ENCODE measurements around the gene TCHH.

TCHH gene

DNA sequence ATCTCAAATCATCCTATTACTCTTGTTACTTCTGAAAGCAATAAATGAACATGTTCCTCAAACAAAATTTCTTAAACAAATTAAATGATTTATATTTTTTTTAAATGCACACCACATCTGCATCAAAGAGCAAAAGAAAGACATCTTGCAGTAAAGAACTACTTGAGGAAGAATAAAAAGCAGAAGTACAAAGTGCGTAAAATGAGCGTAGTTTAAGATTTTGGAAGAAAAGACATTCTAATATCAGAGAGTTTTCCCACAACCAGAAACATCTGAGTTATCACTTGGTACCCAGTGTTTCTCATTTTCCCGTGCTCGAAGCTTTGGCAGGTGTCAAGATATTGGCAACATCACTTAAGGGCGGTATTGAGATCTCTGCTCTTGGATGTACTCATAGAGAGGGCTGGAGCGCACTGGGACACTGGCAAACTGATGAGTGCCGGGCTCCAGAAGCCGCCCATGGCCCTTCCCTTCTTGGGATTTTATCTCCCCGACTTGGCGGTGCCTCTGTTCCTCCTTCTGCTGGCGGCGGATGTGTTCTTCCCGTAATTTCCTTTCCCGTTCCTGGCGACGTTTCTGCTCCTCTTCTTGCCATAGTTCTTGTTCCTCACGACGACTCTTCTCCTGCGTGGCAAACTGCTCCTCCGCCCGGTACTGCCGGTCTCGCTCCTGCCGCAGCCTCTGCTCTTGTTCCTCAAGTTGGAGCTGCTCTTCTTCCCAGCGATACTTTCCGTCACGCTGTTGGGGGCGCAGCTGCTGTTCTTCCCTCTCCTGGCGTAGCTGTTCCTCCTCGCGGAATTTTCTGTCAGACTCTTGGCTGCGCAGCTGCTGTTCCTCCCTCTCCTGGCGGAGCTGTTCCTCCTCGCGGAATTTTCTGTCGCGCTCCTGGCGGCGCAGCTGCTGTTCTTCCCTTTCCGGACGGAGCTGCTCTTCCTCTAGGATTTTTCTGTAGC, 7.9 kb downstream of the TCHH start:
- Histone ChIP-seq H3K79me2 (ENCODE audit: insufficient read depth, low read length) (no peaks in the 10 kb centered on the region), H3K9me2 (replicated peaks; ENCODE audit: low read depth, low read length) (no peaks in the 10 kb centered on the region), H3K9ac (ENCODE audit: low read depth, low read length, poor library complexity, severe bottlenecking) (no peak overlapping the region), H3K4me1 (ENCODE audit: insufficient read depth, low read length, poor library complexity, severe bottlenecking) (peaks cover 6% of the 10 kb centered on the region), H3K4me2 (ENCODE audit: low read depth, low read length, poor library complexity, severe bottlenecking) (no peak overlapping the region), H4K20me1 (ENCODE audit: insufficient read depth, low read length, poor library complexity, severe bottlenecking) (no peaks in the 10 kb centered on the region), H3K9me3 (ENCODE audit: insufficient read depth, low read depth, low read length) (no peaks in the 10 kb centered on the region), H3K36me3 (ENCODE audit: insufficient read depth, low read length) (no peaks in the 10 kb centered on the region), H3K27me3 (ENCODE audit: insufficient read depth, low read length, poor library complexity, severe bottlenecking) (peaks cover 5% of the 10 kb centered on the region), H3K4me3 (ENCODE audit: low read length, poor library complexity, severe bottlenecking) (no peak overlapping the region), H2AFZ (ENCODE audit: low read length) (no peak overlapping the region), H3F3A (ENCODE audit: low read depth) (no peaks in the 10 kb centered on the region)
- TF ChIP-seq EZH2phosphoT487 (IDR thresholded peaks at IDR 0.05; ENCODE audit: borderline replicate concordance) = no peak
- TF ChIP-seq, protein P1, sequence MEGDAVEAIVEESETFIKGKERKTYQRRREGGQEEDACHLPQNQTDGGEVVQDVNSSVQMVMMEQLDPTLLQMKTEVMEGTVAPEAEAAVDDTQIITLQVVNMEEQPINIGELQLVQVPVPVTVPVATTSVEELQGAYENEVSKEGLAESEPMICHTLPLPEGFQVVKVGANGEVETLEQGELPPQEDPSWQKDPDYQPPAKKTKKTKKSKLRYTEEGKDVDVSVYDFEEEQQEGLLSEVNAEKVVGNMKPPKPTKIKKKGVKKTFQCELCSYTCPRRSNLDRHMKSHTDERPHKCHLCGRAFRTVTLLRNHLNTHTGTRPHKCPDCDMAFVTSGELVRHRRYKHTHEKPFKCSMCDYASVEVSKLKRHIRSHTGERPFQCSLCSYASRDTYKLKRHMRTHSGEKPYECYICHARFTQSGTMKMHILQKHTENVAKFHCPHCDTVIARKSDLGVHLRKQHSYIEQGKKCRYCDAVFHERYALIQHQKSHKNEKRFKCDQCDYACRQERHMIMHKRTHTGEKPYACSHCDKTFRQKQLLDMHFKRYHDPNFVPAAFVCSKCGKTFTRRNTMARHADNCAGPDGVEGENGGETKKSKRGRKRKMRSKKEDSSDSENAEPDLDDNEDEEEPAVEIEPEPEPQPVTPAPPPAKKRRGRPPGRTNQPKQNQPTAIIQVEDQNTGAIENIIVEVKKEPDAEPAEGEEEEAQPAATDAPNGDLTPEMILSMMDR (conservative IDR thresholded peaks at IDR 0.05; ENCODE audit: low read length) = no peak

DNA sequence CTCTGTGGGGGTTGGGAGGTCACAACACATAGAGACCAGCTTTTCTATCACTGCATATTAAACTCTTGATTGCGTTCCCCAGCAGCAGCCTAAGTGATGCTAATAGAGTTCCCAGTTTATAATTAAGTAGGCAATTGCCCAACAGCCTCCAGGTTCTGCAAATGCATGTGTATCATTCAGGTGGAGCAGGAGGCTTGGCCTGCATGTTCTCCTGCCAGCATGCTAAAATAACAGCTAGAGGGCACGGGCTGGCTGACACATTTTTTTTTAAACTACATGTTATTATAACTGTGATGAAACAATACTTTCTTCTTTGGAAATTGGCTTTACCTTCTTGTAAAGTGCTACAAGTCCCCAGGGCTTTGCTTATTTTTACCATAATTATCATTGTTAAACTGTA, 10.4 kb downstream of the TCHH start:
- no peaks in the 10 kb centered on the region for H3K27me3 ChIP-seq (ENCODE audit: insufficient read depth, low read length, poor library complexity, severe bottlenecking)
- peaks cover 6% of the 10 kb centered on the region for H3K4me1 ChIP-seq (ENCODE audit: insufficient read depth, low read length, poor library complexity, severe bottlenecking)
- H4K20me1 ChIP-seq (ENCODE audit: insufficient read depth, low read length, poor library complexity, severe bottlenecking) = no peaks in the 10 kb centered on the region
- H3K9me3 ChIP-seq (ENCODE audit: insufficient read depth, low read depth, low read length) = no peaks in the 10 kb centered on the region
- H3K79me2 ChIP-seq (ENCODE audit: insufficient read depth, low read length) = no peaks in the 10 kb centered on the region
- H2AFZ ChIP-seq (ENCODE audit: low read length) = no peak overlapping the region
- no peaks in the 10 kb centered on the region for H3F3A ChIP-seq (ENCODE audit: low read depth)
- no peak overlapping the region for H3K4me3 ChIP-seq (ENCODE audit: low read length, poor library complexity, severe bottlenecking)
- TF ChIP-seq, protein P1 (conservative IDR thresholded peaks at IDR 0.05; ENCODE audit: low read length) = no peak
- no peak for TF ChIP-seq EZH2phosphoT487 (IDR thresholded peaks at IDR 0.05; ENCODE audit: borderline replicate concordance)
- H3K9me2 ChIP-seq (replicated peaks; ENCODE audit: low read depth, low read length) = no peaks in the 10 kb centered on the region
- no peak overlapping the region for H3K4me2 ChIP-seq (ENCODE audit: low read depth, low read length, poor library complexity, severe bottlenecking)
- no peak overlapping the region for H3K9ac ChIP-seq (ENCODE audit: low read depth, low read length, poor library complexity, severe bottlenecking)
- no peaks in the 10 kb centered on the region for H3K36me3 ChIP-seq (ENCODE audit: insufficient read depth, low read length)

DNA sequence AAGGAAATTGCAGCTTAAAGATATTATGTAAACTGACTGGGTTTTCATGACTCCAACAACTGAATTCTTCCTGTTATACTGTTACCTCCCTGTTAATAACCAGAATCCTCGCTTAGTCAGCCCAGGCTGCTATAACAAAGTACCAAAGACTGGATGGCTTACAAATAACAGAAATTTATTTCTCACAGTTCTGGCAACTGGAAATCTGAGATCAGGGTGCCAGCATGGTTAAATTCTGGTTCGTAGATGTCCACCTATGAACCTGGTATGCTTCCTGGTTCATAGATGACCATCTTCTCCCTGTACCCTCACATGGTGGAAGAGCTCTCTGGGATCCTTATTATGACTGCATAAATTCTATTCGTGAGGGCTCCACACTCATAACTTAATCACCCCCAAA, 18.3 kb downstream of the TCHH start:
- no peak overlapping the region for H3K4me3 ChIP-seq (ENCODE audit: low read length, poor library complexity, severe bottlenecking)
- H3K79me2 ChIP-seq (ENCODE audit: insufficient read depth, low read length) = no peaks in the 10 kb centered on the region
- H3K4me2 ChIP-seq (ENCODE audit: low read depth, low read length, poor library complexity, severe bottlenecking) = no peak overlapping the region
- H3K9me2 ChIP-seq (replicated peaks; ENCODE audit: low read depth, low read length) = no peaks in the 10 kb centered on the region
- H3K9ac ChIP-seq (ENCODE audit: low read depth, low read length, poor library complexity, severe bottlenecking) = no peak overlapping the region
- no peaks in the 10 kb centered on the region for H3K4me1 ChIP-seq (ENCODE audit: insufficient read depth, low read length, poor library complexity, severe bottlenecking)
- H3K9me3 ChIP-seq (ENCODE audit: insufficient read depth, low read depth, low read length) = peaks cover 9% of the 10 kb centered on the region; the same call in 1 of the 2 replicates
- no peak for TF ChIP-seq EZH2phosphoT487 (IDR thresholded peaks at IDR 0.05; ENCODE audit: borderline replicate concordance)
- TF ChIP-seq, protein P1 (conservative IDR thresholded peaks at IDR 0.05; ENCODE audit: low read length) = no peak
- no peaks in the 10 kb centered on the region for H4K20me1 ChIP-seq (ENCODE audit: insufficient read depth, low read length, poor library complexity, severe bottlenecking)
- no peaks in the 10 kb centered on the region for H3K27me3 ChIP-seq (ENCODE audit: insufficient read depth, low read length, poor library complexity, severe bottlenecking)
- H3F3A ChIP-seq (ENCODE audit: low read depth) = no peaks in the 10 kb centered on the region
- H3K36me3 ChIP-seq (ENCODE audit: insufficient read depth, low read length) = no peaks in the 10 kb centered on the region
- no peak overlapping the region for H2AFZ ChIP-seq (ENCODE audit: low read length)

Data from Loucy (cell line).